ENCODE results near the gene ARHGAP45. TPM values are rescaled to one million over a fixed set of nuclear protein-coding genes. Genes with fewer than 3 reads are reported as not detected.

The ARHGAP45 gene
- total and polyA plus RNA-seq, 9 of the 15 experiments (the other 6 are each of a cell fraction or from before 2014, with no cell fraction given), result 0.08 to 22.1 (median 4.2) TPM

- TF ChIP-seq ETS1 (conservative IDR thresholded peaks at IDR 0.05; ENCODE audit: control insufficient read depth, low read depth, low read length) (peak; percentile 40; the same call in 1 of the 2 replicates), JUN (IDR thresholded peaks at IDR 0.05; ENCODE audit: borderline replicate concordance, low read depth, low read length) (no peak), JUN (CRISPR knock-in tag; IDR thresholded peaks at IDR 0.05; ENCODE audit: borderline replicate concordance) (no peak), DMBX1 (CRISPR knock-in tag; IDR thresholded peaks at IDR 0.05; ENCODE audit: borderline replicate concordance) (0 out of 2 replicates have a peak, but pooled peaks have one; percentile 25), NEUROD1 (IDR thresholded peaks at IDR 0.05; ENCODE audit: borderline replicate concordance, low read depth, low read length, partially characterized antibody) (peak; percentile 16), NFE2L1 (tag; IDR thresholded peaks at IDR 0.05; ENCODE audit: borderline replicate concordance, low read depth) (no peak), ZFX (CRISPR knock-in tag; IDR thresholded peaks at IDR 0.05) (peak; percentile 85), MITF (IDR thresholded peaks at IDR 0.05) (peak; percentile 35; the same call in 1 of the 2 replicates), USF2 (CRISPR knock-in tag; IDR thresholded peaks at IDR 0.05) (peak; percentile 35; the same call in 1 of the 2 replicates), ARID1B (IDR thresholded peaks at IDR 0.05) (peak; percentile 89), ZBTB33 (CRISPR knock-in tag; IDR thresholded peaks at IDR 0.05) (no peak), KAT8 (IDR thresholded peaks at IDR 0.05; ENCODE audit: low read depth) (no peak), NR2C2 (CRISPR knock-in tag; IDR thresholded peaks at IDR 0.05) (peak; percentile 87), NR2C2 (tag; IDR thresholded peaks at IDR 0.05) (peak; percentile 86), RBM17 (IDR thresholded peaks at IDR 0.05; ENCODE audit: borderline replicate concordance, low read depth, low read length) (no peak), CBFA2T3 (IDR thresholded peaks at IDR 0.05) (peak; percentile 83), TAL1 (IDR thresholded peaks at IDR 0.05) (peak; percentile 73), CBFA2T2 (conservative IDR thresholded peaks at IDR 0.05) (peak; percentile 66), MEIS2 (IDR thresholded peaks at IDR 0.05; ENCODE audit: partially characterized antibody) (peak; percentile 2), ARID2 (IDR thresholded peaks at IDR 0.05) (no peak), ZNF778 (CRISPR knock-in tag; IDR thresholded peaks at IDR 0.05) (no peak), SP1 (CRISPR knock-in tag; IDR thresholded peaks at IDR 0.05) (peak; percentile 62)
These were observed 6.3 kb downstream of the ARHGAP45 start (continued) for GRCh38 chr19:1073063-1073955.
